K562 (cell line): Measurements from ENCODE around the gene RGPD8. TPM values are rescaled to one million over a fixed set of nuclear protein-coding genes. Genes with fewer than 3 reads are reported as not detected.
"Not testable (repeated sequence)": the region's sequence is repeated elsewhere in the genome, so short reads cannot be mapped to it uniquely, and the experiment has no call there.

ENCODE experiments used
- ATAC-seq: fragments of 200-7000 bp; cut with Tn5 transposase; 3 replicates; pipeline ENCODE4 v1.9.1; 2020; ENCODE audit warnings: moderate library complexity
- BruUV-seq: library from RNA; stranded (reverse); fragments of 400-500 nt; replicated peaks from 2 replicates; lab custom pipeline; 2021; lab: Mats Ljungman, UMichigan
- CTCF ChIA-PET: fragments of 300-600 bp; formaldehyde crosslinking; extraction: SDS; loops from one replicate; lab custom pipeline; 2021; ENCODE audit warnings: low intra/inter-chr PET ratio; lab: Yijun Ruan, JAX
- POLR2A ChIA-PET: fragments of 300-600, 350-650 bp; sonication (Branson Sonifier 250); formaldehyde crosslinking; extraction: SDS; loops from one replicate; lab custom pipeline; 2021; ENCODE audit warnings: antibody characterized with exemption, inconsistent platforms; lab: Yijun Ruan, JAX
- DNase-seq, 4 experiments: peaks; one replicate each; pipeline versions ENCODE4 v3.0.0 to v3.0.0-alpha.2; 2011 to 2018; ENCODE audit warnings: low spot score in 3 of 4, mixed read lengths in 3 of 4; ENCODE audit errors: extremely low read depth in 1 of 4
- FAIRE-seq: peaks from 2 replicates; lab custom pipeline; 2011; peaks lifted over from hg19 to GRCh38; lab: Jason Lieb, UNC
- H2AFZ ChIP-seq: 2 replicates; pipeline ENCODE4 v1.6.0; 2011; ENCODE audit warnings: low read depth, low read length, control low read depth, inconsistent platforms
- H3K27ac ChIP-seq: fragments of 200-600 bp; 3 replicates; pipeline ENCODE4 v1.8.0; 2011; ENCODE audit warnings: low read depth, mild to moderate bottlenecking, control low read depth, inconsistent platforms, low read length, moderate library complexity, mixed read lengths; ENCODE audit errors: extremely low read depth
- H3K27me3 ChIP-seq, 2 experiments: fragments of 300-600 bp in 1 of 2; 2 replicates in 1 of 2; 3 replicates in 1 of 2; pipeline versions ENCODE4 v1.6.0 to v1.8.0; 2011; ENCODE audit warnings: inconsistent platforms in 2 of 2, low read length in 2 of 2, mild to moderate bottlenecking in 1 of 2, mixed read lengths in 1 of 2, moderate library complexity in 1 of 2; ENCODE audit not compliant: control insufficient read depth in 2 of 2, insufficient read depth in 2 of 2
- H3K36me3 ChIP-seq: fragments of 300-600 bp; 3 replicates; pipeline ENCODE4 v1.8.0; 2011; ENCODE audit warnings: mild to moderate bottlenecking, low read length, inconsistent platforms; ENCODE audit not compliant: control insufficient read depth, insufficient read depth
- H3K4me1 ChIP-seq, 2 experiments: fragments of 200-600 bp in 1 of 2; replicated peaks in 1 of 2; 2 replicates in 1 of 2; 3 replicates in 1 of 2; pipeline versions ENCODE4 v1.5.1 to v1.8.0; 2011; ENCODE audit warnings: inconsistent platforms in 2 of 2, low read length in 2 of 2, mild to moderate bottlenecking in 1 of 2, mixed read lengths in 1 of 2, moderate library complexity in 1 of 2; ENCODE audit not compliant: control insufficient read depth in 2 of 2, insufficient read depth in 2 of 2
- H3K4me2 ChIP-seq: 2 replicates; pipeline ENCODE4 v1.6.1; 2011; ENCODE audit warnings: low read length, control low read depth, inconsistent platforms, mixed read lengths; ENCODE audit not compliant: insufficient read depth
- H3K4me3 ChIP-seq: fragments of 200-600 bp; sonication (generic), shearing (Covaris generic); 2 replicates; pipeline ENCODE4 v1.5.1; 2016; ENCODE audit warnings: control low read depth, inconsistent platforms
- H3K79me2 ChIP-seq: fragments of 200-600 bp; 3 replicates; pipeline ENCODE4 v1.8.0; 2011; ENCODE audit warnings: low read length, inconsistent platforms; ENCODE audit not compliant: control insufficient read depth, insufficient read depth
- H3K9ac ChIP-seq, 2 experiments: 2 replicates each; pipeline versions ENCODE4 v1.6.0 to v1.6.1; 2011; ENCODE audit warnings: low read depth in 2 of 2, low read length in 2 of 2, control low read depth in 1 of 2, inconsistent platforms in 1 of 2, mild to moderate bottlenecking in 1 of 2, mixed read lengths in 1 of 2; ENCODE audit not compliant: insufficient read depth in 1 of 2
- H3K9me1 ChIP-seq: one replicate; pipeline ENCODE4 v1.6.0; 2011; ENCODE audit warnings: inconsistent platforms, mild to moderate bottlenecking, low read length, moderate library complexity; ENCODE audit not compliant: control insufficient read depth, insufficient read depth
- H3K9me3 ChIP-seq: replicated peaks from 2 replicates; pipeline ENCODE4 v1.5.1; 2011; ENCODE audit warnings: low read depth, low read length, inconsistent platforms; ENCODE audit not compliant: control insufficient read depth, insufficient read depth
- H4K20me1 ChIP-seq: replicated peaks from 2 replicates; pipeline ENCODE4 v1.6.1; 2011; ENCODE audit warnings: low read length, inconsistent platforms, mixed read lengths; ENCODE audit not compliant: control insufficient read depth, insufficient read depth
- HDAC1 ChIP-seq, 2 experiments: fragments of 450-650 bp; IDR thresholded peaks; 2 replicates each; pipeline ENCODE4 v1.6.1; 2016 to 2017; ENCODE audit warnings: inconsistent platforms in 1 of 2, mild to moderate bottlenecking in 1 of 2, moderate library complexity in 1 of 2
- KDM1A ChIP-seq, 2 experiments: fragments of 450-650 bp; IDR thresholded peaks; 2 replicates each; pipeline ENCODE4 v1.6.1; 2016; ENCODE audit warnings: mild to moderate bottlenecking in 2 of 2
- SPI1 ChIP-seq: IDR thresholded peaks from 2 replicates; pipeline ENCODE4 v1.6.1; 2011; ENCODE audit warnings: low read depth, low read length, control low read depth, borderline replicate concordance
- WGBS: fragments of 100-300 bp; shearing (Covaris generic); methylation state at CpG from one replicate; pipeline ENCODE4 v1.1.6; 2016; ENCODE audit warnings: low coverage, mixed read lengths; ENCODE audit not compliant: insufficient coverage; ENCODE audit errors: missing lambda C conversion rate; 5-methylcytosine and 5-hydroxymethylcytosine counted together
- in situ Hi-C: fragments of 300-500 bp; cut with MboI; formaldehyde crosslinking; loops from 4 replicates; pipeline ENCODE4 v1.15.0; 2018; ENCODE audit warnings: inconsistent platforms, mixed read lengths
- intact Hi-C: fragments of 100-400 bp; cut with micrococcal nuclease; formaldehyde crosslinking; loops from 2 replicates; pipeline ENCODE4 v1.14.2; 2022
- polyA plus RNA-seq, 8 experiments: library from polyadenylated mRNA; depleted of rRNA in 4 of 8; stranded (reverse) in 5 of 8; unstranded in 3 of 8; fragments of >200 nt; fragmentation: Nextera tagmentation in 2 of 8; fragmentation: Illumina TruSeq in 1 of 8; extraction: Ambion mirVana in 2 of 8; extraction: Trizol in 1 of 8; gene quantifications; 2 replicates each; pipeline versions ENCODE4 v1.2.1 to v1.2.3, GENCODE V29; 2011 to 2014; ENCODE audit warnings: inconsistent platforms in 1 of 8, missing spikeins in 1 of 8
- total RNA-seq, 7 experiments: library from RNA; depleted of rRNA in 6 of 7; stranded (reverse); fragments of >200 nt in 6 of 7; fragmentation: Illumina TruSeq in 2 of 7; extraction: Trizol in 2 of 7; gene quantifications; 2 replicates each; pipeline versions ENCODE4 v1.2.1 to v1.2.3, GENCODE V29; 2011 to 2021; ENCODE audit warnings: low replicate concordance in 1 of 7

RGPD8 gene
- total and polyA plus RNA-seq, 9 of the 15 experiments (the other 6 are each of a cell fraction or from before 2014, with no cell fraction given) = 0.03 to 0.47 (median 0.12) TPM; not detected in 1

- WGBS = 81% methylated on average over 14 of the region's 25 CpGs
- POLR2A ChIA-PET, in situ Hi-C loops, intact Hi-C loops, CTCF ChIA-PET, H3K79me2 ChIP-seq, H3K27me3 ChIP-seq, H3K27ac ChIP-seq, H3K4me2 ChIP-seq, H3K4me1 ChIP-seq, H3K9ac ChIP-seq, DNase-seq, H4K20me1 ChIP-seq, FAIRE-seq, H3K36me3 ChIP-seq, ATAC-seq, H3K4me3 ChIP-seq, BruUV-seq, H2AFZ ChIP-seq, H3K9me1 ChIP-seq, H3K9me3 ChIP-seq: not testable (repeated sequence)
- TF ChIP-seq KDM1A (IDR thresholded peaks at IDR 0.05) (peak; percentile 57 to 64; a peak in 3 of 4 replicates), HDAC1 (IDR thresholded peaks at IDR 0.05) (peak in 1 of 2 experiments; percentile 24; a peak in 1 of 4 replicates)
These were observed 80.4 kb downstream of the RGPD8 start for GRCh38 chr2:112352809-112353603.

GRCh38 chr2:112352292-112352691 lies 81.2 kb downstream of the RGPD8 start:
- CTCF ChIA-PET, FAIRE-seq, POLR2A ChIA-PET: not testable (repeated sequence)

More at GRCh38 chr2:112352292-112352691, 81.2 kb downstream of the RGPD8 start:
- H3K4me3 ChIP-seq, H3K27me3 ChIP-seq, H3K9me1 ChIP-seq, DNase-seq, H3K27ac ChIP-seq, H3K4me1 ChIP-seq, BruUV-seq, H3K4me2 ChIP-seq, H3K9me3 ChIP-seq, H3K36me3 ChIP-seq, intact Hi-C loops, ATAC-seq, H2AFZ ChIP-seq, H3K79me2 ChIP-seq, in situ Hi-C loops, H3K9ac ChIP-seq, H4K20me1 ChIP-seq: not testable (repeated sequence)
- peak; percentile 43; the same call in 1 of the 2 replicates for TF ChIP-seq SPI1
- 100% methylated on average over 1 of the region's 2 CpGs for WGBS
